Prostate gland (tissue), 2 donors: ENCODE measurements around the gene PSTK.

ENCODE experiments used
- CTCF ChIP-seq, 4 experiments: fragments of 200-600 bp in 2 of 4; fragments of 450-650 bp in 2 of 4; sonication (generic) in 2 of 4; IDR thresholded peaks; 1 replicate in 3 of 4; 2 replicates in 1 of 4; pipeline ENCODE4 v1.5.1; 2016 to 2019; ENCODE audit warnings: antibody characterized with exemption in 4 of 4, mild to moderate bottlenecking in 2 of 4, moderate library complexity in 2 of 4
- POLR2AphosphoS5 ChIP-seq: sonication (generic); formaldehyde crosslinking; IDR thresholded peaks from one replicate; pipeline ENCODE4 v1.6.1; 2017; ENCODE audit warnings: antibody characterized with exemption

- TF ChIP-seq POLR2AphosphoS5 = no peak
- TF ChIP-seq CTCF (IDR thresholded peaks at IDR 0.05) = no peak
Observed at GRCh38 chr10:122939856-122940543, 40.2 kb upstream of the PSTK start.
